Omental fat pad (tissue), 4 donors: ENCODE results near the gene AMACR. TPM values are rescaled to one million over a fixed set of nuclear protein-coding genes. Genes with fewer than 3 reads are reported as not detected.
A peak's percentile ranks its signal among the peaks of the same experiment; 100 is the strongest.

Source experiments
- ATAC-seq: fragments of 150-250 bp; one replicate; pipeline ENCODE4 v1.9.1; 2016; ENCODE audit warnings: mild to moderate bottlenecking, moderate library complexity; ENCODE audit not compliant: low FRiP score
- DNase-seq: peaks from one replicate; pipeline ENCODE4 v3.0.0-alpha.2; 2019; ENCODE audit warnings: low spot score
- total RNA-seq, 4 donors: library from RNA; depleted of rRNA; stranded (reverse); fragments of >200 nt; gene quantifications; one replicate each; pipeline ENCODE4 v1.1.0, GENCODE V29; 2016
- TF ChIP-seq, protein P1 (sequence below), 3 donors: fragments of 450-650 bp; IDR thresholded peaks; one replicate each; pipeline ENCODE4 v1.5.1; 2016 to 2017; ENCODE audit warnings: antibody characterized with exemption in 3 of 3, mild to moderate bottlenecking in 3 of 3, moderate library complexity in 2 of 3

The AMACR gene
- total RNA-seq, 4 donors from 2014 or later, result 3.5 to 12.8 (median 6.1) TPM

DNA sequence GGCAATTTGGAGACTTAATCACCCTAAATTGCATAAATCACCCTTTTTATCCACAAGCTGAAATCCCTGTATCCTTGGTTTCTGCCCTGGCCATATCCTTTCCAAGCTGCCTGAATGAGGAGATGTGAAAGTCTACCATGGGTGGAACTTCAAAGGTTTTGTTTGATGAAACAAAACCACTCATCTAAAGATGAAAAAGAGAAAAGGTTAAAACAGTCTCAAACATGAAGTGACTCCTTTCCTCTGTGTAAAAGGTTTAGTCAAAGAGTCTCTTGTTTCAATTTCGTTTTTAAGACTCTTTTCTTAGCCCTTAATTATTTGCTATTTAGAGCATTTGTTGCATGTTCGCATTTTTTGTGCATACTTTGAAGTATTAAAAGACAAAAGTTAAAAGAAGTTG, 34.6 kb downstream of the AMACR start:
- ATAC-seq (no peak), DNase-seq (no peak)
- TF ChIP-seq, protein P1, sequence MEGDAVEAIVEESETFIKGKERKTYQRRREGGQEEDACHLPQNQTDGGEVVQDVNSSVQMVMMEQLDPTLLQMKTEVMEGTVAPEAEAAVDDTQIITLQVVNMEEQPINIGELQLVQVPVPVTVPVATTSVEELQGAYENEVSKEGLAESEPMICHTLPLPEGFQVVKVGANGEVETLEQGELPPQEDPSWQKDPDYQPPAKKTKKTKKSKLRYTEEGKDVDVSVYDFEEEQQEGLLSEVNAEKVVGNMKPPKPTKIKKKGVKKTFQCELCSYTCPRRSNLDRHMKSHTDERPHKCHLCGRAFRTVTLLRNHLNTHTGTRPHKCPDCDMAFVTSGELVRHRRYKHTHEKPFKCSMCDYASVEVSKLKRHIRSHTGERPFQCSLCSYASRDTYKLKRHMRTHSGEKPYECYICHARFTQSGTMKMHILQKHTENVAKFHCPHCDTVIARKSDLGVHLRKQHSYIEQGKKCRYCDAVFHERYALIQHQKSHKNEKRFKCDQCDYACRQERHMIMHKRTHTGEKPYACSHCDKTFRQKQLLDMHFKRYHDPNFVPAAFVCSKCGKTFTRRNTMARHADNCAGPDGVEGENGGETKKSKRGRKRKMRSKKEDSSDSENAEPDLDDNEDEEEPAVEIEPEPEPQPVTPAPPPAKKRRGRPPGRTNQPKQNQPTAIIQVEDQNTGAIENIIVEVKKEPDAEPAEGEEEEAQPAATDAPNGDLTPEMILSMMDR (IDR thresholded peaks at IDR 0.05), result no peak

DNA sequence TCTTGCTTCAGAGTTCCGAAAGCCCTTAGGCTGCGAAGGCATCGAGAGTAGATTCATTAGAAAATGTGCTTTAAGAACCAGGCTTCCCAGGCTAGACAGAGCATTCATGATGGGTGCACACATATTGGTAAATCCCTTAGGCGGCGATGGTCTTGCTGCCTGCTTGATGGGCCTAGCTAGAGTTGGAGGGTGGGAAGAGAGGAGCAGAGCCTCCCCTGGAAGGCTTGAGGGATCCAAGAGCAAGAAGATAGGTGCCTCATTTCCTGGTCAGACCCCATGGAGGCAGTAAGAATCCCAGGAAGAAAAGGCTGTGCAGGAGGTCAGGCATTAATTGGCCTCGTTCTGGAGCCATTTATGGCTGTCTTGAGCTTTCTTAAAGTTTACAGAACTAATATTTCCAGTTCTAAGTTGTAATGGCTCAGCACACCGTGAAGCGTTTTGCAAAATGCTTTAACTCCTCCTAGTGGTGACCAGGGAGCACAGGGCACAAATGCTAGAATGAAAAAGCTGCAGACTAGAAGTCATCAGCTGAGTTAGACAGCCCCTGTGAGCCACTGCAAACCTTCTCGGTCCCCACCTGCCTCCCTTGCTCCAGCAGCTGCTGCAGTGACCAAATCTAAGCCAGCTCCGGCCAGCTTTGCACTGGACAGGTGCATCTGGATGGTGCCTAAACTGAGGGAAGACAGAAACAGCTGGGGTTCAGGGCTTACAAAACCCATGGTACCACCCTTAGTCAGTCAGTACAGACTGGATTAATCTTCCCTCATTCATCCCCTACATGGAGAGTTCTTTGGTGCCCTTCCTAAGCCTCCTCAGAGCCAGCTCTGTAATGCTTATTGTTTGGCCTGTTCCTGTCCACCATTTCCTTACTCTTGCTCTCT, 38.0 kb downstream of the AMACR start:
- TF ChIP-seq, protein P1 (IDR thresholded peaks at IDR 0.05), result no peak
- peak; percentile 44 for ATAC-seq
- no peak for DNase-seq

DNA sequence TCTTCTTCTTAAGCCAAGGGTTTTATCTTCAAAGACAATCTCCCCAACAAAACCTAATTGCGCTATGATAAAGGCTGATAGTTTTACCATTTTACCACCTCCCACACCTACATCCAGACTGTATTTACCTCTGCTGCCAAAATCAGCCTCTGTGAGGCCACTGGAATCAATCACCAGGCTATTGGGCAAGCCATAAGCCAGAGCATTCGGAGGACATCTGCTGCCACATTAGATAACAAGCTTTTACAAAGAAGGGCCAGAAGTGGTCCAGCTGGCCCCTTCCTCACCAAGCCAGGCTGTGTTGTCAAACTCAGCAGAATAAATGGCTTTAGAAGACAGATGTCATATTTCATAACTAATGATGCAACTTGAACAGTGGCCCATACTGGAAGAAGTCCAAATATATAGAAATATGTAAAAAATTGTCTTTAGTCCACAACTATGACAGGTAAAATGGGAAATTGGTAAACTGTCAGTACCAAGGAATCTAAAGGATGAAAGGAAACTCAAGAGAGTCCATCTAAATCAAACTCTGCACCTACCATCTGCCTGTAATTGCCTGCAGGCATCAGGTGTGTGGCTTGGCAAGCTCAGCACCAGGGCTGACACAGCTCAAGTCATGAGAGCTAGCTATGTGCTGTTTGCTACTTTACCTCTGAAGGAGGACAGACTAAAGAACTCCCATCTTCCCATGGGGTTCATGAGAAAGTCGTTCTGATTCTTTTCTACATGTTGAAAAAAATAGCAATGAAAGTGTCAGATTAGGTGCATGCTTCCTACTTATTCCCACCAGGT, 39.4 kb downstream of the AMACR start:
- TF ChIP-seq, protein P1 (IDR thresholded peaks at IDR 0.05), result no peak
- DNase-seq, result no peak
- ATAC-seq, result no peak

DNA sequence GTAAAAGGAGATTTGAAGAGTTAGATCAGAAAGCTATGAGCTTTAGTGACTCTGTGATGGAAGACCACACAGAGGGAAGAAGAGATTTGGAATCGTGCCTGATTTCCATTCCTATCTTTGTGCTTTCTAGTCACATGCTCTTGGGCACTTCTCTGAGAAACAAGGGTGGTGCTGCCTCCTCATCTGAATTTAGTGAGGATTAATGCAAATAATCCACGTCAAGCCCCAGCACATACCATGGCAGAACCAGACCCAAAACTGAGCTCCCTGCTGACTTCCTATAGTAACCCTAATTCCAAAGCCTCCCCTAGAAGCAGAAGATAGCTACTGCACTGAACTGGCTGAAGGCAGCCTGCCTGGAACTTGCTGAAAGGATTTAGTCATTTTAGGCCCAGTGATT, 41.0 kb downstream of the AMACR start:
- ATAC-seq, result no peak
- no peak for DNase-seq
- TF ChIP-seq, protein P1 (IDR thresholded peaks at IDR 0.05), result no peak

DNA sequence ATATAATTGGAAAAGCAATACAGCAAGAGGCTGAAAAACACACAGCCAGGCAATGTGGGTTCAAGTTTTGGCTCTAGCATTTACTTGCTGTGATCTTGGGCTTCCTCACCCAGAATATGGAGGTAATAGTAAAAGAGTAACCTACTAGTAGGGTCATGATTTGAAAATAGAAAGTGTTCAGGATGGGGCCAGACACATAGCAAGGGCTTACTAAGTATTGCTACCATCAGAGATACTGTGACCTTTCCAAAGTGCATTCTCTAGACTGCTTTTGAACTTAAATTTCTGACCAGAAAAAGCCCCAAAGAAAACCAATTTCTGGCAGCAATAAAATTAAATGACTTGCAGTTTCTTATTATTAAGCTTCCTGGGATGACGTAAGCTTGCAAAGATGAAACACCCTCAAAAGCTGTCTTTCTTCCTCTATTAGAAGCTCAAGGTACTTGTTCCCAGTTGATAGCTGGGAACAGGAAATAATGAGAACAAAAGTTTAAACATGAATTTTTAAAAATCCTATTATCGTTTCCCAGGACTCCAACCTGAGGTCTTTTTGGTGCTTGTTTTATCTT, 43.6 kb downstream of the AMACR start:
- DNase-seq, result no peak
- TF ChIP-seq, protein P1 (IDR thresholded peaks at IDR 0.05), result no peak
- ATAC-seq, result no peak

DNA sequence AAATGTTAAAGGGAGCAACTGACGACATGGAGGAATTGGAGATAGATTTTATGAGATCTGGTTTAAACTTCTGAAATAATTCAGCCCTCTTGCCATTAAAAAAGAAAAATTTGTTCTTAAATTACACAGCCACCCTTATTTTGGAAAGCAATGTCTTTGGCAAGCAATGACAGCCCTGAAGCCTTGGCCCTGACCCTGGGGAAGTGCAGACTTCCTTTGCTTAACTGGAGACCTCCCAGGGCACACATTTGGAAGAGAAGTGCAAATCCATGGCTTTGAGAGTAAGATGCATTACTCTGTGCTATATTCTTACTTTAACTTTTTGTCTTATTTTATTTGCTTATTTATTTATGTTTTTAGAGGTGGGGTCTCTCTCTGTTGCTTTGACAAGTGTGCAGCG, 49.7 kb downstream of the AMACR start:
- ATAC-seq, result no peak
- TF ChIP-seq, protein P1 (IDR thresholded peaks at IDR 0.05), result no peak

More for the DNA sequence above, 49.7 kb downstream of the AMACR start:
- no peak for DNase-seq
